K562 (cell line): Measurements from ENCODE around the gene CRIP1. TPM values are rescaled to one million over a fixed set of nuclear protein-coding genes. Genes with fewer than 3 reads are reported as not detected.

ENCODE experiments used
- ATAC-seq: fragments of 200-7000 bp; cut with Tn5 transposase; 3 replicates; pipeline ENCODE4 v1.9.1; 2020; ENCODE audit warnings: moderate library complexity
- BruUV-seq: library from RNA; stranded (reverse); fragments of 400-500 nt; replicated peaks from 2 replicates; lab custom pipeline; 2021; lab: Mats Ljungman, UMichigan
- CTCF ChIA-PET: fragments of 300-600 bp; formaldehyde crosslinking; extraction: SDS; loops from one replicate; lab custom pipeline; 2021; ENCODE audit warnings: low intra/inter-chr PET ratio; lab: Yijun Ruan, JAX
- POLR2A ChIA-PET: fragments of 300-600, 350-650 bp; sonication (Branson Sonifier 250); formaldehyde crosslinking; extraction: SDS; loops from one replicate; lab custom pipeline; 2021; ENCODE audit warnings: antibody characterized with exemption, inconsistent platforms; lab: Yijun Ruan, JAX
- DNase-seq, 4 experiments: peaks; one replicate each; pipeline versions ENCODE4 v3.0.0 to v3.0.0-alpha.2; 2011 to 2018; ENCODE audit warnings: low spot score in 3 of 4, mixed read lengths in 3 of 4; ENCODE audit errors: extremely low read depth in 1 of 4
- FAIRE-seq: peaks from 2 replicates; lab custom pipeline; 2011; peaks lifted over from hg19 to GRCh38; lab: Jason Lieb, UNC
- H2AFZ ChIP-seq: 2 replicates; pipeline ENCODE4 v1.6.0; 2011; ENCODE audit warnings: low read depth, low read length, control low read depth, inconsistent platforms
- H3K27ac ChIP-seq: fragments of 200-600 bp; 3 replicates; pipeline ENCODE4 v1.8.0; 2011; ENCODE audit warnings: low read depth, mild to moderate bottlenecking, control low read depth, inconsistent platforms, low read length, moderate library complexity, mixed read lengths; ENCODE audit errors: extremely low read depth
- H3K27me3 ChIP-seq, 2 experiments: fragments of 300-600 bp in 1 of 2; 2 replicates in 1 of 2; 3 replicates in 1 of 2; pipeline versions ENCODE4 v1.6.0 to v1.8.0; 2011; ENCODE audit warnings: inconsistent platforms in 2 of 2, low read length in 2 of 2, mild to moderate bottlenecking in 1 of 2, mixed read lengths in 1 of 2, moderate library complexity in 1 of 2; ENCODE audit not compliant: control insufficient read depth in 2 of 2, insufficient read depth in 2 of 2
- H3K36me3 ChIP-seq: fragments of 300-600 bp; 3 replicates; pipeline ENCODE4 v1.8.0; 2011; ENCODE audit warnings: mild to moderate bottlenecking, low read length, inconsistent platforms; ENCODE audit not compliant: control insufficient read depth, insufficient read depth
- H3K4me1 ChIP-seq, 2 experiments: fragments of 200-600 bp in 1 of 2; replicated peaks in 1 of 2; 2 replicates in 1 of 2; 3 replicates in 1 of 2; pipeline versions ENCODE4 v1.5.1 to v1.8.0; 2011; ENCODE audit warnings: inconsistent platforms in 2 of 2, low read length in 2 of 2, mild to moderate bottlenecking in 1 of 2, mixed read lengths in 1 of 2, moderate library complexity in 1 of 2; ENCODE audit not compliant: control insufficient read depth in 2 of 2, insufficient read depth in 2 of 2
- H3K4me2 ChIP-seq: 2 replicates; pipeline ENCODE4 v1.6.1; 2011; ENCODE audit warnings: low read length, control low read depth, inconsistent platforms, mixed read lengths; ENCODE audit not compliant: insufficient read depth
- H3K4me3 ChIP-seq: fragments of 200-600 bp; sonication (generic), shearing (Covaris generic); 2 replicates; pipeline ENCODE4 v1.5.1; 2016; ENCODE audit warnings: control low read depth, inconsistent platforms
- H3K79me2 ChIP-seq: fragments of 200-600 bp; 3 replicates; pipeline ENCODE4 v1.8.0; 2011; ENCODE audit warnings: low read length, inconsistent platforms; ENCODE audit not compliant: control insufficient read depth, insufficient read depth
- H3K9ac ChIP-seq, 2 experiments: 2 replicates each; pipeline versions ENCODE4 v1.6.0 to v1.6.1; 2011; ENCODE audit warnings: low read depth in 2 of 2, low read length in 2 of 2, control low read depth in 1 of 2, inconsistent platforms in 1 of 2, mild to moderate bottlenecking in 1 of 2, mixed read lengths in 1 of 2; ENCODE audit not compliant: insufficient read depth in 1 of 2
- H3K9me1 ChIP-seq: one replicate; pipeline ENCODE4 v1.6.0; 2011; ENCODE audit warnings: inconsistent platforms, mild to moderate bottlenecking, low read length, moderate library complexity; ENCODE audit not compliant: control insufficient read depth, insufficient read depth
- H3K9me3 ChIP-seq: replicated peaks from 2 replicates; pipeline ENCODE4 v1.5.1; 2011; ENCODE audit warnings: low read depth, low read length, inconsistent platforms; ENCODE audit not compliant: control insufficient read depth, insufficient read depth
- H4K20me1 ChIP-seq: replicated peaks from 2 replicates; pipeline ENCODE4 v1.6.1; 2011; ENCODE audit warnings: low read length, inconsistent platforms, mixed read lengths; ENCODE audit not compliant: control insufficient read depth, insufficient read depth
- BRCA1 ChIP-seq, 2 experiments: fragments of 450-650 bp in 1 of 2; sonication (generic) in 1 of 2; formaldehyde crosslinking in 1 of 2; IDR thresholded peaks; 2 replicates each; pipeline versions ENCODE4 v1.5.0 to v1.6.1; 2017 to 2020; ENCODE audit warnings: mild to moderate bottlenecking in 1 of 2, missing genetic modification reagents in 1 of 2
- HSF4 ChIP-seq: fragments of 250-450 bp; sonication (Bioruptor Pico); IDR thresholded peaks from 2 replicates; pipeline ENCODE4 v2.1.2; 2022; ENCODE audit warnings: mild to moderate bottlenecking, moderate library complexity, borderline replicate concordance
- KAT8 ChIP-seq: fragments of 450-650 bp; IDR thresholded peaks from 2 replicates; pipeline ENCODE4 v1.6.1; 2016; ENCODE audit warnings: low read depth, mild to moderate bottlenecking
- NFE2 ChIP-seq: IDR thresholded peaks from 2 replicates; pipeline ENCODE4 v1.6.1; 2014; ENCODE audit warnings: antibody characterized with exemption, low read depth
- ZFP1 ChIP-seq: fragments of 450-650 bp; formaldehyde crosslinking; IDR thresholded peaks from 2 replicates; pipeline ENCODE4 v1.4.0; 2020; ENCODE audit warnings: mild to moderate bottlenecking, mixed read lengths
- ZNF12 ChIP-seq: sonication (generic); formaldehyde crosslinking; IDR thresholded peaks from 2 replicates; pipeline ENCODE4 v1.4.0; 2020; ENCODE audit warnings: mild to moderate bottlenecking, missing genetic modification reagents
- ZNF253 ChIP-seq: fragments of 250-450 bp; sonication (Bioruptor Pico); conservative IDR thresholded peaks from 2 replicates; pipeline ENCODE4 v1.6.1; 2021; ENCODE audit warnings: mild to moderate bottlenecking
- ZNF586 ChIP-seq: fragments of 450-650 bp; formaldehyde crosslinking; conservative IDR thresholded peaks from 2 replicates; pipeline ENCODE4 v1.4.0; 2020; ENCODE audit warnings: mild to moderate bottlenecking, moderate library complexity
- WGBS: fragments of 100-300 bp; shearing (Covaris generic); methylation state at CpG from one replicate; pipeline ENCODE4 v1.1.6; 2016; ENCODE audit warnings: low coverage, mixed read lengths; ENCODE audit not compliant: insufficient coverage; ENCODE audit errors: missing lambda C conversion rate; 5-methylcytosine and 5-hydroxymethylcytosine counted together
- in situ Hi-C: fragments of 300-500 bp; cut with MboI; formaldehyde crosslinking; loops from 4 replicates; pipeline ENCODE4 v1.15.0; 2018; ENCODE audit warnings: inconsistent platforms, mixed read lengths
- intact Hi-C: fragments of 100-400 bp; cut with micrococcal nuclease; formaldehyde crosslinking; loops from 2 replicates; pipeline ENCODE4 v1.14.2; 2022
- polyA plus RNA-seq, 8 experiments: library from polyadenylated mRNA; depleted of rRNA in 4 of 8; stranded (reverse) in 5 of 8; unstranded in 3 of 8; fragments of >200 nt; fragmentation: Nextera tagmentation in 2 of 8; fragmentation: Illumina TruSeq in 1 of 8; extraction: Ambion mirVana in 2 of 8; extraction: Trizol in 1 of 8; gene quantifications; 2 replicates each; pipeline versions ENCODE4 v1.2.1 to v1.2.3, GENCODE V29; 2011 to 2014; ENCODE audit warnings: inconsistent platforms in 1 of 8, missing spikeins in 1 of 8
- total RNA-seq, 7 experiments: library from RNA; depleted of rRNA in 6 of 7; stranded (reverse); fragments of >200 nt in 6 of 7; fragmentation: Illumina TruSeq in 2 of 7; extraction: Trizol in 2 of 7; gene quantifications; 2 replicates each; pipeline versions ENCODE4 v1.2.1 to v1.2.3, GENCODE V29; 2011 to 2021; ENCODE audit warnings: low replicate concordance in 1 of 7

CRIP1 gene
- total and polyA plus RNA-seq, 9 of the 15 experiments (the other 6 are each of a cell fraction or from before 2014, with no cell fraction given), result 0.11 to 0.58 (median 0.14) TPM; not detected in 6

- no peak for DNase-seq
- in situ Hi-C loops (no loop called here), intact Hi-C loops (loop anchor here (5.0 kb wide), 1 partner anchor 41 kb away; the partner anchor contains the start of gene CRIP1)
- no peaks in the 10 kb centered on the region for H3K27me3 ChIP-seq
- H4K20me1 ChIP-seq, result no peaks in the 10 kb centered on the region
- no peak overlapping the region for H3K4me3 ChIP-seq
- no TSS peak for BruUV-seq
- H3K4me2 ChIP-seq, result no peak overlapping the region
- H2AFZ ChIP-seq, result no peak overlapping the region
- peaks cover 43% of the 10 kb centered on the region; the same call in 1 of the 3 replicates for H3K36me3 ChIP-seq
- H3K27ac ChIP-seq, result no peak overlapping the region
- H3K9me3 ChIP-seq, result no peaks in the 10 kb centered on the region
- TF ChIP-seq ZNF253 (CRISPR knock-in tag) (no peak), ZNF12 (no peak), HSF4 (no peak), NFE2 (no peak), BRCA1 (IDR thresholded peaks at IDR 0.05) (no peak), BRCA1 (CRISPR knock-in tag; IDR thresholded peaks at IDR 0.05) (no peak), KAT8 (no peak), ZNF586 (CRISPR knock-in tag) (no peak), ZFP1 (no peak)
- ChIA-PET POLR2A (interaction anchor here (0.7 kb wide), 1 partner anchor 24 kb away, joined by 4 read pairs; no protein-coding TSS in a partner anchor), CTCF (no interaction called here)
- no peaks in the 10 kb centered on the region for H3K9me1 ChIP-seq
- H3K9ac ChIP-seq, result no peak overlapping the region
- FAIRE-seq, result no peak
- 89% methylated on average over 14 of the region's 26 CpGs for WGBS
- no peak for ATAC-seq
- 0 out of 3 replicates have a peak, but pooled peaks cover 5% of the 10 kb centered on the region for H3K79me2 ChIP-seq
- H3K4me1 ChIP-seq, result peaks cover 0 to 44% of the 10 kb centered on the region in 2 experiments; a peak in 2 of 5 replicates
Observed at GRCh38 chr14:105445901-105446845, 40.5 kb upstream of the CRIP1 start.
